Measurements from ENCODE around the gene KCNA2. TPM values are rescaled to one million over a fixed set of nuclear protein-coding genes. Genes with fewer than 3 reads are reported as not detected.

Gene KCNA2
- total and polyA plus RNA-seq, 2 of the 4 experiments (the other 2 are of a cell fraction): not detected

DNA sequence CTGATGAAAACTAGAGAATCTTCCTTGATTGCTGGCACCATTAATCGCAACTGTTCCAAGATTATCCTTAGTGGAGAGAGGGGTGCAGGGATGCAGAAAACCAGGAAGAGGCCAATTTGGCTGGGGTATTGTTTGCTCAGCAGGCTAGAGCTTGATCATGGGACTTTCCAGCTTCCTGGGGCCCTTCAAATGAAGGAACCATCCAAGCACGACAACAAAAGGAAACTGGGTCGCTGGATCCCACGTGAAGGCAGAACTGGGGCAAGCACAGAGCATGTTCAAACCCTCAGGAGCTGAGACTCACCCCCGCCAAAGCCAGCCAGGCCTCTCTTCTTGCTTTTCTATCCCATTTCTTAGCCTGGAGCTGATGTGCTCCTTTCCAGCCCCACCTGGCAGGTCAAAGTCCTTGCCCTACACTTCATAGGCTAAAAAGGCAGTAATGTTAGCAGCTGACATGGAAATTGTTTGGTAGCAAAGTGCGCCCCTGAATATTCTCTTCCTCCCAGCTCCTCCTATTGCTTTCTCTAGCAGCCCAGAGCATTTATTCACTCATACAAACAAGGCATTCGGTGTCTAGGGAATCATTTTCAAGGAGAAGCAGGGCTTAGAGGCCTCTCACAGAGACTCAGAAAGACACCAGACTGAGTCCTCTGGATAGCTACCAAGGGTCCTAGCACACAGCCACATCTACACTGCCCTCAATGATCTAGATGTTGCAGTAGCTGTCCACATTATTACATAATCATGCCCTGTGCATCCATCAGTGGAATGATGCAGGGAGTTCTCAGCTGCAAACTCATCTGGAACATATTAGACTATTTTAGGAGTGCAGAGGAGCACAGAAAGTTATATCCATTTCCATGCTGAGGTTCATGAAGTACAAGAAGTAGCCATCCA, 11.5 kb downstream of the KCNA2 start:
- dilution Hi-C loops (cut with HindIII; ENCODE audit: low sequenced_read_pairs, unreplicated experiment) (no loop called here), in situ Hi-C loops (cut with MboI; ENCODE audit: low sequenced_read_pairs) (no loop called here)
- H3K27me3 ChIP-seq (ENCODE audit: control insufficient read depth, insufficient read depth, low read length): peaks cover 11% of the 10 kb centered on the region
- TF ChIP-seq MXI1 (IDR thresholded peaks at IDR 0.05; ENCODE audit: borderline replicate concordance, low read depth, low read length) (no peak), BHLHE40 (IDR thresholded peaks at IDR 0.05; ENCODE audit: low read depth, low read length) (no peak), MAFK (IDR thresholded peaks at IDR 0.05; ENCODE audit: low read depth, low read length) (no peak), RFX5 (IDR thresholded peaks at IDR 0.05; ENCODE audit: low read depth, low read length) (no peak), CHD1 (IDR thresholded peaks at IDR 0.05; ENCODE audit: low read depth, low read length) (no peak), FOS (IDR thresholded peaks at IDR 0.05; ENCODE audit: low read depth, low read length) (no peak), NFE2L2 (IDR thresholded peaks at IDR 0.05; ENCODE audit: low read depth, low read length) (no peak), MAZ (IDR thresholded peaks at IDR 0.05; ENCODE audit: borderline replicate concordance, low read depth, low read length) (no peak), CEBPB (IDR thresholded peaks at IDR 0.05; ENCODE audit: low read depth, low read length) (no peak), POLR2A (IDR thresholded peaks at IDR 0.05; ENCODE audit: low read depth, low read length) (no peak), SMC3 (IDR thresholded peaks at IDR 0.05; ENCODE audit: low read depth, low read length) (no peak), RAD21 (IDR thresholded peaks at IDR 0.05; ENCODE audit: low read length) (no peak)
- TF ChIP-seq, protein P1, sequence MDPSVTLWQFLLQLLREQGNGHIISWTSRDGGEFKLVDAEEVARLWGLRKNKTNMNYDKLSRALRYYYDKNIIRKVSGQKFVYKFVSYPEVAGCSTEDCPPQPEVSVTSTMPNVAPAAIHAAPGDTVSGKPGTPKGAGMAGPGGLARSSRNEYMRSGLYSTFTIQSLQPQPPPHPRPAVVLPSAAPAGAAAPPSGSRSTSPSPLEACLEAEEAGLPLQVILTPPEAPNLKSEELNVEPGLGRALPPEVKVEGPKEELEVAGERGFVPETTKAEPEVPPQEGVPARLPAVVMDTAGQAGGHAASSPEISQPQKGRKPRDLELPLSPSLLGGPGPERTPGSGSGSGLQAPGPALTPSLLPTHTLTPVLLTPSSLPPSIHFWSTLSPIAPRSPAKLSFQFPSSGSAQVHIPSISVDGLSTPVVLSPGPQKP (IDR thresholded peaks at IDR 0.05; ENCODE audit: borderline replicate concordance, low read depth, low read length): no peak
- TF ChIP-seq, protein P2, sequence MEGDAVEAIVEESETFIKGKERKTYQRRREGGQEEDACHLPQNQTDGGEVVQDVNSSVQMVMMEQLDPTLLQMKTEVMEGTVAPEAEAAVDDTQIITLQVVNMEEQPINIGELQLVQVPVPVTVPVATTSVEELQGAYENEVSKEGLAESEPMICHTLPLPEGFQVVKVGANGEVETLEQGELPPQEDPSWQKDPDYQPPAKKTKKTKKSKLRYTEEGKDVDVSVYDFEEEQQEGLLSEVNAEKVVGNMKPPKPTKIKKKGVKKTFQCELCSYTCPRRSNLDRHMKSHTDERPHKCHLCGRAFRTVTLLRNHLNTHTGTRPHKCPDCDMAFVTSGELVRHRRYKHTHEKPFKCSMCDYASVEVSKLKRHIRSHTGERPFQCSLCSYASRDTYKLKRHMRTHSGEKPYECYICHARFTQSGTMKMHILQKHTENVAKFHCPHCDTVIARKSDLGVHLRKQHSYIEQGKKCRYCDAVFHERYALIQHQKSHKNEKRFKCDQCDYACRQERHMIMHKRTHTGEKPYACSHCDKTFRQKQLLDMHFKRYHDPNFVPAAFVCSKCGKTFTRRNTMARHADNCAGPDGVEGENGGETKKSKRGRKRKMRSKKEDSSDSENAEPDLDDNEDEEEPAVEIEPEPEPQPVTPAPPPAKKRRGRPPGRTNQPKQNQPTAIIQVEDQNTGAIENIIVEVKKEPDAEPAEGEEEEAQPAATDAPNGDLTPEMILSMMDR (conservative IDR thresholded peaks at IDR 0.05; ENCODE audit: low read depth, low read length): no peak
- TF ChIP-seq, protein P3, sequence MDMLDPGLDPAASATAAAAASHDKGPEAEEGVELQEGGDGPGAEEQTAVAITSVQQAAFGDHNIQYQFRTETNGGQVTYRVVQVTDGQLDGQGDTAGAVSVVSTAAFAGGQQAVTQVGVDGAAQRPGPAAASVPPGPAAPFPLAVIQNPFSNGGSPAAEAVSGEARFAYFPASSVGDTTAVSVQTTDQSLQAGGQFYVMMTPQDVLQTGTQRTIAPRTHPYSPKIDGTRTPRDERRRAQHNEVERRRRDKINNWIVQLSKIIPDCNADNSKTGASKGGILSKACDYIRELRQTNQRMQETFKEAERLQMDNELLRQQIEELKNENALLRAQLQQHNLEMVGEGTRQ (IDR thresholded peaks at IDR 0.05; ENCODE audit: low read depth, low read length): no peak

More for the DNA sequence above, 11.5 kb downstream of the KCNA2 start:
- no peak overlapping the region for H3K4ac ChIP-seq (ENCODE audit: low read depth, low read length)
- H3K4me2 ChIP-seq (ENCODE audit: low read depth, low read length): no peak overlapping the region
- DNase-seq (no peak), ATAC-seq (ENCODE audit: low read depth) (no peak)
- no TSS peak for BruUV-seq (replicated peaks)
- no peaks in the 10 kb centered on the region for H3K4me1 ChIP-seq (ENCODE audit: control insufficient read depth, insufficient read depth, low read length)
- ChIA-PET POLR2A (ENCODE audit: unreplicated experiment) (no interaction called here), CTCF (interaction anchor here (0.9 kb wide), 1 partner anchor 98 kb away, joined by 3 read pairs; no protein-coding TSS in a partner anchor)
- H3K9ac ChIP-seq (ENCODE audit: low read depth, low read length): no peak overlapping the region
- H3K36me3 ChIP-seq (ENCODE audit: control insufficient read depth, insufficient read depth, low read length): no peaks in the 10 kb centered on the region
- WGBS, 2 experiments (ENCODE audit: extremely low coverage in 2 of 2, insufficient read length in 1 of 2): 17% methylated on average over 3 of the region's 7 CpGs; no CpG with 5 or more reads in 1 of the 2 experiments
- H3K4me3 ChIP-seq (ENCODE audit: insufficient read depth, low read depth, low read length): no peak overlapping the region
- no peak overlapping the region for H4K8ac ChIP-seq (ENCODE audit: low read depth in 2 of 2, low read length in 2 of 2)
- H3K23ac ChIP-seq (ENCODE audit: low read depth, low read length): no peak overlapping the region
- no peak overlapping the region for H4K5ac ChIP-seq (ENCODE audit: low read depth, low read length)
- H3K14ac ChIP-seq (replicated peaks; ENCODE audit: low read depth, low read length): no peak overlapping the region
- no peak overlapping the region for H2AFZ ChIP-seq (replicated peaks; ENCODE audit: low read length, poor library complexity)
- H2AK5ac ChIP-seq (ENCODE audit: low read depth, low read length): no peak overlapping the region
- intact Hi-C loops (cut with micrococcal nuclease): no loop called here
- H3K79me1 ChIP-seq (ENCODE audit: low read depth in 1 of 2, low read length in 2 of 2): no peaks in the 10 kb centered on the region
- no peaks in the 10 kb centered on the region for H3K9me1 ChIP-seq (ENCODE audit: insufficient read depth, low read length)
- no peak overlapping the region for H3K18ac ChIP-seq (ENCODE audit: low read depth, low read length)
- no peaks in the 10 kb centered on the region for H3K9me3 ChIP-seq (ENCODE audit: control insufficient read depth, insufficient read depth, low read length)
- no peak overlapping the region for H2BK15ac ChIP-seq (ENCODE audit: low read depth, low read length)
- H2BK5ac ChIP-seq (ENCODE audit: low read depth, low read length, poor library complexity, severe bottlenecking): no peak overlapping the region
- no peak overlapping the region for H2BK20ac ChIP-seq (ENCODE audit: low read depth, low read length)
- no peak overlapping the region for H3K27ac ChIP-seq (ENCODE audit: insufficient read depth, low read length)
- H2BK120ac ChIP-seq (ENCODE audit: low read depth, low read length): no peak overlapping the region
- H2AK9ac ChIP-seq (replicated peaks; ENCODE audit: low read depth, low read length, poor library complexity): no peak overlapping the region
- H3K56ac ChIP-seq (ENCODE audit: extremely low read depth, insufficient read depth, low read length): no peak overlapping the region
- no peaks in the 10 kb centered on the region for H4K20me1 ChIP-seq (ENCODE audit: insufficient read depth, low read length)
- H4K91ac ChIP-seq (ENCODE audit: insufficient read depth, low read depth, low read length): no peak overlapping the region

All from IMR-90 (cell line).